Islet of Langerhans (tissue), 1 donor: ENCODE measurements around the gene TAS1R2.

ENCODE experiments used
- FAIRE-seq: peaks from one replicate; lab custom pipeline; 2011; peaks lifted over from hg19 to GRCh38; lab: Jason Lieb, UNC

Gene TAS1R2

DNA sequence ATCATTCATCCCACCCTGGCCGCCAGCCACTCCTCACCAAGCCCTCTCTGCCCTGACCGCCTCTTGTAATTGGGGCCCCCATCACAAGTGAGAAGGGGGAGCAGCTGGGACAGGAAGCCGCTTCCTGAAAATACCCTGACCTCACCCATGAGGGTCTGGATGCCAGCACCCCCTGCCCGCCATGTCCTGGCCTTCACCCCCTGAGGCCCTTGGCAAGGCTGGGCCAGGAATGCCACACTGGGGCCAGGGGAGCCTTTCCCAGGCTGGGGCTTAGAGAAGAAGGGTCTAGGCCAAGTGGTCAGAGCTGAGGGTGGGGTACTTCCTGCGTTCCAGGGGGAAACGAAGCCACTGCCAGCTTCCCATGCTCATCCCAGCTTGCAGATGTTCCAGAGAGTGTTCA lies 60.5 kb downstream of the TAS1R2 start:
- FAIRE-seq, result no peak

DNA sequence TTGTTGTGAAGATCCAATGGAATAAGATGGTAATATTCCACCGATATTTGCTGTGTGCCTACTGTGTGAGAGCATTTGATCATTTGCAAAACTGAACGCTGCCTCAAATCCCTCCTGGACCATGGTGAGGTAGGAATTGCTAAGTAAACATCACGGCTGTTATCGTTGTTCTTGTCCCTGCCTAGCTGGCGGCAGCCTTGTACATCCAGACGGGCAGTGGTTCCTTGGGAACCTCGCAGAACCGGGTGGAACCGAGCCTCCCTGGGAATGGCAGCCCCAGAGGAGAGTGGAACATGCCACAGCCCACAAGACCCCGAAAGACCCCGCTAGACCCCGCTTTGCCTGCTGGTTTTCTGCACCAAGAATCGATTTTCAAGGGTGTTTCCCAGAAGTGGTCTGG lies 60.9 kb downstream of the TAS1R2 start:
- no peak for FAIRE-seq

DNA sequence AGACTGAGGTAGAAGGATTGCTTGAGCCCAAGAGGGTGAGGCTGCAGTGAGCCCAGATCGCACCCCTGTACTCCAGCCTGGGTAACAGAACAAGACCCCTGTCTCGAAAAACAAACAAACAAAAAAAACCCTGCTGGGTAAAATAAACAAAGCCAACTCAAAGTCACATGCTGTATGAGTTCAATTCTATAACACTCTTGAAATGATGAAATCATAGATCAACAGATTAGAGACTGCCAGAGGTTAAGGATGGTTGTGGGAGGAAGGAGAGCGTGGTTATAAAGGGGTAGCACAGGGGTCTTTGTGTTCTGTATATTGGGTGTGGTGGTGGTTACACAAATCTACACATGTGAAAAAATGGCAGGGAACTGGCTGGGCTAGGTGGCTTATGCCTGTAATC lies 62.5 kb downstream of the TAS1R2 start:
- FAIRE-seq, result no peak

DNA sequence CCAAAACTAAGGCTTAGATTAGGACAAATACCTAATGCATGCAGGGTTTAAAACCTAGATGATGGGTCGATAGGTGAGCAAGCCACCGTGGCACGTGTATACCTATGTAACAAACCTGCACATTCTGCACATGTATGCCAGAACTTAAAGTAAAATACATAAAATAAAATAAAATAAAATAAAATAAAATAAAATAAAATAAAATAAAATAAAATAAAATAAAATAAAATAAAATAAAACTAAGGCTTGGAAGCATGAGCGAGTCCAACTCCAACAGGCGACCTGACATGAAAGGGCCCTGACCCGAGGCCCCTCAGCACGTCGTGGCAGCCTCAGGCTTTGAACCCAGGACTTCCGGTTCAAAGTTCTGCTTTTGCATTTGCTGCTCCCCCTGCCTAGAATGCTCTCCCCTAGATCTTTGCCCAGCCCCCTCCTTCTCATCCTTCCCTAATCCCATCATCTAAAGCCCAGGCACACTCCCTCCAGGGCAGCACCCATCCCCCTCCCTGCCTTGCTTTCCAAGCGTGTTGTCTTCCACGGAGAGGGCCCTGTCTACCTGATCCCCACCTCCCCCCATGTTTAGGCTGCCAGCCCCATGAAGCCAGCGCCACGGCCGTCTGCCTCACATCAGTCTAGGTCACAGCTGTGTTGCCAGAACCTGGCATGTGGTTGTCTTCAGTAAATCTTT lies 64.3 kb downstream of the TAS1R2 start:
- FAIRE-seq, result no peak

DNA sequence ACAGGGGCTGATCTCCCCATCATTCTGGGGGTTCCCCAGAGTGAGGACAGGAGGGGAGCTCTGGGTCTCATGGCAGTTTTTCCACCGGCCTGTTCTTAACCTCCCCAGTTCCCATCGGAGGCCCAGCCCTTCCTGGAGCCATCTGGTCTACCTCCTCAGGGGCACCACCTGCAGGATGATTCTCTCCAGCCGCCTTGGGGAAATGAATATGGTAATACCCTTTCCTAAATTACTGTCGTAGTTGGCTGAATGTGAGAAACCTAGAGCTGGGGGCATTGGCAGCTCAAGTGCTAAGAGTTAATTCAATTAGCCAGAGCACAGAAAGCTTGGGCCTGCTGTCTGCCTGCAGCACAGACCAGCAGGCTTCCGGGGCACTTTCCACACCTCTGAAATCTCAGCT lies 64.9 kb downstream of the TAS1R2 start:
- FAIRE-seq, result no peak

DNA sequence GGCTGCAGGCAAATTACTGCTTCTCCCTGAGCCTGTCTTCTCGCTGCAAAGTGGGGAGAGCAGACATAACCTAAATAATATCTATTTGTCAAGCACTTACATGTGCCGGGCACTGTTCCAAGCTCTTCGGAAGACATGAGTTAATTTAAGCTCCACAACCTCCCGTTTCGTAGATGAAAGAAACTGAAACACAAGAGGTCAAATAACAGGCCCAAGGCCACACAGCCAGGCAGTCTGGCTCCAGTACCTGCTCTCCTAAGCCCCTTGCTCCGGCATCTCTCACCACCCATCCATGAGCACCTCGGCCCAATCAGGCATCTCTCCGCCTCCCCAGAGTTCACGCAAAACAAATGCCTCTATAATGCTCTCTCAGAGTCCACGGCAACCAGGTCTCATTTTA lies 65.4 kb downstream of the TAS1R2 start:
- no peak for FAIRE-seq

DNA sequence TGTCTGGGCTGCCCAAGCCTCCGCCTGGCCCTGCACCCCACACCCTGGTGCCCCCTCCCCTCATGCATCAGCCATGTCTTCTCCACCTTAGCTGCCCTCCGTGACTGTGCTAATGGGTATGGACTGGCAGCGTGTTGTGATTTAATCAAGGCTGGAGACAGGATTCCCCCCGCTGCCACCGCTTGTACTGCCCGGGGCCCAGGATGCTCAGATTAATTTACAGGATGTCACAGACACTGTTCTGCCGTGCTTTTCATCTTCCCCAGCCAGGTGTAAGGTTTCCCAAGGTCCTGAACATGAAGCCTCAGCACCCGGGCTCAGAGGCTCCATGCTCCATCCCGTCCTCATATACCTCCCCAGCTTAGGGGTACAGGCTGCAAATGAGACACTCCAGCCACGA lies 66.3 kb downstream of the TAS1R2 start:
- FAIRE-seq, result no peak

DNA sequence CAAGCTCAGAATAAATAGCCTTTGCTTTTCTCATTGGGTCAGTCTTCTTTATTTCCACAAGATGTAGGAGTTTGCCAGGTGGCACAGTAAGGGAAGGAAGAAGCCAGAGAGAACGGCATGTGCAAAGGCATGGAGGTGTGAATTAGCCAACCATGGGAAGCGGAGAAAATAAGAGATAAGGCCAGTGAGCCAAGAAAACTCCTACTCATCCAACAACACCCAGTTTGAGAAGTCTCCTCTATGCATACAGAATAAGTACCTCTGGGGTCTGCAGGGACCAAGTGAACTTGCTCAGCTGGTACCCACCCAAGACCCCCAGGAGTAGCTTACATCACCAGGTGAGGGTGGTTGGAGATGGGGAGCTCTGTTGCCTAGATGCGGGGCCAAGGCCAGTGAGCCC lies 66.7 kb downstream of the TAS1R2 start:
- FAIRE-seq, result no peak
